Measurements from ENCODE around the gene PHYH.
"Not testable (repeated sequence)": the region's sequence is repeated elsewhere in the genome, so short reads cannot be mapped to it uniquely, and the experiment has no call there.

The PHYH gene

GRCh38 chr10:13306103-13306502 lies 6.2 kb upstream of the PHYH start:
- H3K36me3 ChIP-seq (ENCODE audit: control insufficient read depth in 1 of 2, insufficient read depth in 2 of 2, low read length in 2 of 2), result no peaks in the 10 kb centered on the region
- no peak overlapping the region for H3K4me3 ChIP-seq (ENCODE audit: low read depth in 1 of 2, low read length in 2 of 2)
- H3K9ac ChIP-seq (ENCODE audit: low read depth in 1 of 2, low read length in 2 of 2), result no peak overlapping the region
- no peaks in the 10 kb centered on the region for H3K27me3 ChIP-seq (ENCODE audit: control insufficient read depth in 1 of 2, insufficient read depth in 2 of 2, low read length in 2 of 2)
- no peak overlapping the region for H3K27ac ChIP-seq (ENCODE audit: low read depth, low read length)
- no peaks in the 10 kb centered on the region for H3K9me3 ChIP-seq (ENCODE audit: control insufficient read depth in 1 of 2, low read length in 2 of 2)
- peaks cover 0 to 8% of the 10 kb centered on the region in 2 donors for H3K4me1 ChIP-seq (ENCODE audit: control insufficient read depth in 1 of 2, insufficient read depth in 2 of 2, low read length in 2 of 2)

DNA sequence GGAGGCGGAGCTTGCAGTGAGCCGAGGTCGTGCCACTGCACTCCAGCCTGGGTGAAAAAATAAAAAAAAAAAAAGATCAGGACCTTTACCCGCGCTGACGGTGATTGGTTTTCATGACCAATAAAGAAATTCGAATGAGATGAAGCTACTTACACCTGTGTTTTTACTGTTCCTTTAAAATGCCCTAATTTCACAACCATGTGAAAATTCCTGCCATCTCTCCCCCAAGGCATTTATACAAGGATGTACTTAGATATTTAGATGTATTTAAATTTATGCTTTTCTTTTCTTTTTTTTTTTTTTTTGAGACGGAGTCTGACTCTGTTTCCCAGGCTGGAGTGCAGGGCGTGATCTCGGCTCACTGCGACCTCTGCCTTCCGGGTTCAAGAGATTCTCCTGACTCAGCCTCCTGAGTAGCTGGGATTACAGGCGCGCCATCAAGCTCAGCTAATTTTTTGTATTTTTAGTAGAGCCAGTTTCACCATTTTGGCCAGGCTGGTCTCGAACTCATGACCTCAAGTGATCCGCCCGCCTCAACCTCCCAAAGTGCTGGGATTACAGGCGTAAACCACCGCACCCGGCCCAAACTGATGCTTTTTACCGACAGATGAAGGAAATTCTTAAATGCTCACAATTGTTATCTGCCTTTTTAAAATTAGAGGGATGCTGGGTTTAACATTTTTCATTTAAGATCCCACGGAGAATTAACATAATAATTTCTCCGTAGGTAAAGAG lies 3.1 kb upstream of the PHYH start:
- Histone ChIP-seq H3K27ac (ENCODE audit: low read depth, low read length) (no peak overlapping the region), H3K4me3 (ENCODE audit: low read depth in 1 of 2, low read length in 2 of 2) (peak overlapping the region in 1 of 2 donors; percentile 79), H3K9me3 (ENCODE audit: control insufficient read depth in 1 of 2, low read length in 2 of 2) (no peaks in the 10 kb centered on the region), H3K9ac (ENCODE audit: low read depth in 1 of 2, low read length in 2 of 2) (no peak overlapping the region), H3K4me1 (ENCODE audit: control insufficient read depth in 1 of 2, insufficient read depth in 2 of 2, low read length in 2 of 2) (peaks cover 0 to 12% of the 10 kb centered on the region in 2 donors), H3K27me3 (ENCODE audit: control insufficient read depth in 1 of 2, insufficient read depth in 2 of 2, low read length in 2 of 2) (no peaks in the 10 kb centered on the region), H3K36me3 (ENCODE audit: control insufficient read depth in 1 of 2, insufficient read depth in 2 of 2, low read length in 2 of 2) (no peaks in the 10 kb centered on the region)

GRCh38 chr10:13298748-13299436 lies 972 bp downstream of the PHYH start:
- peak overlapping the region; percentile 74 to 77 for H3K4me3 ChIP-seq (ENCODE audit: low read depth in 1 of 2, low read length in 2 of 2)
- H3K9ac ChIP-seq (ENCODE audit: low read depth in 1 of 2, low read length in 2 of 2), result peak overlapping the region; percentile 22 to 73
- H3K36me3 ChIP-seq (ENCODE audit: control insufficient read depth in 1 of 2, insufficient read depth in 2 of 2, low read length in 2 of 2), result peaks cover 4 to 8% of the 10 kb centered on the region in 2 donors
- H3K27ac ChIP-seq (ENCODE audit: low read depth, low read length), result peak overlapping the region; percentile 93
- peaks cover 0 to 12% of the 10 kb centered on the region in 2 donors for H3K4me1 ChIP-seq (ENCODE audit: control insufficient read depth in 1 of 2, insufficient read depth in 2 of 2, low read length in 2 of 2)
- no peaks in the 10 kb centered on the region for H3K27me3 ChIP-seq (ENCODE audit: control insufficient read depth in 1 of 2, insufficient read depth in 2 of 2, low read length in 2 of 2)
- no peaks in the 10 kb centered on the region for H3K9me3 ChIP-seq (ENCODE audit: control insufficient read depth in 1 of 2, low read length in 2 of 2)

- Histone ChIP-seq H3K36me3 (ENCODE audit: control insufficient read depth in 1 of 2, insufficient read depth in 2 of 2, low read length in 2 of 2) (peaks cover 4 to 16% of the 10 kb centered on the region in 2 donors), H3K27ac (ENCODE audit: low read depth, low read length) (no peak overlapping the region), H3K9me3 (ENCODE audit: control insufficient read depth in 1 of 2, low read length in 2 of 2) (no peaks in the 10 kb centered on the region), H3K4me1 (ENCODE audit: control insufficient read depth in 1 of 2, insufficient read depth in 2 of 2, low read length in 2 of 2) (peaks cover 0 to 4% of the 10 kb centered on the region in 2 donors), H3K9ac (ENCODE audit: low read depth in 1 of 2, low read length in 2 of 2) (no peak overlapping the region), H3K4me3 (ENCODE audit: low read depth in 1 of 2, low read length in 2 of 2) (no peak overlapping the region), H3K27me3 (ENCODE audit: control insufficient read depth in 1 of 2, insufficient read depth in 2 of 2, low read length in 2 of 2) (no peaks in the 10 kb centered on the region)
These were observed 3.4 kb downstream of the PHYH start for GRCh38 chr10:13296476-13296875.

- Histone ChIP-seq H3K4me1 (ENCODE audit: control insufficient read depth in 1 of 2, insufficient read depth in 2 of 2, low read length in 2 of 2) (no peaks in the 10 kb centered on the region), H3K9ac (ENCODE audit: low read depth in 1 of 2, low read length in 2 of 2) (no peak overlapping the region), H3K27ac (ENCODE audit: low read depth, low read length) (no peak overlapping the region), H3K4me3 (ENCODE audit: low read depth in 1 of 2, low read length in 2 of 2) (no peak overlapping the region), H3K9me3 (ENCODE audit: control insufficient read depth in 1 of 2, low read length in 2 of 2) (no peaks in the 10 kb centered on the region), H3K27me3 (ENCODE audit: control insufficient read depth in 1 of 2, insufficient read depth in 2 of 2, low read length in 2 of 2) (no peaks in the 10 kb centered on the region), H3K36me3 (ENCODE audit: control insufficient read depth in 1 of 2, insufficient read depth in 2 of 2, low read length in 2 of 2) (peaks cover 4 to 21% of the 10 kb centered on the region in 2 donors)
These were observed 5.1 kb downstream of the PHYH start for GRCh38 chr10:13294784-13295183.

DNA sequence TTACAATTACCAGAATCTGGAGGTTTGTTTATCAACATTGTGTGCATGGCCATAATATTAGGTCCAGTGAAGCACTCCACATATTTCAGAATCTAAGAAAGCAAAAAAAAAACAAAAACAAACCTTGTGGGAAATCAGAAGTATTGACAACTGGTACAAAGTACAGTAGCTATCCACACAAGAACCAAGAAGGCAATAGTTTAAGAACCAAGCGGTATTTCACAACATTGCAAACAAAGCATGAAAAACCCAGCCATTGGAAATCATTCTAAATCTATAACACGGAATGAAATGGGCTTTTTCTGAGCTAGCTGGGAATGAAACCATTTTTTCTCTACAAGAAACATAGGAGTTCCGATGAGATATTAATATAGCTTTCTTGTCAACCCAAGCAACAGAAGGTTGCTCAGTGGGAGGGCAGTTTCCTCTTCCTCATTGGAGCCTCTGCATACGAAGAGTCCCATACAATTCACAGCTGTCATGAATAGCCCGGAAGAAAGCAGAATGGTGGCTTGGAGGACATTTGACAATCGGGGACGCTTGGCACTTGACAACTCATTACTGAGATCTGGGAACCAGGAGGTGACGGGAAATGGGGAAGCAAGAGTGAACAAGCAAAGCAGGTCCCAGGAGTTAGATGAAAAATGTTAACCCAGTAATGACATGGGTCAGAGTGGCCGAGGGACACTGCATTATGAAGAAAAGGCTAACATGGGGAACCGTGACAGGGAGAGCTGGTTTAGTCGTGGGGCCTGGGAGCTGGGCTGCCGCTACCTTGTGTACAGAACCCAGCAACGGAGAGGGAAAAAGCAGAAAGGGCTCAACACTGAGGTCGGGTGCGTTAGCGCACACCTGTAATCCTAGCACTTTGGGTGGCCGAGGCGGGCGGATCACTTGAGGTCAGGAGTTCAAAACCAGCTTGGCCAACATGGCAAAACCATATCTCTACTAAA lies 7.8 kb downstream of the PHYH start:
- H3K27ac ChIP-seq (ENCODE audit: low read depth, low read length), result no peak overlapping the region
- H3K27me3 ChIP-seq (ENCODE audit: control insufficient read depth in 1 of 2, insufficient read depth in 2 of 2, low read length in 2 of 2), result no peaks in the 10 kb centered on the region
- peaks cover 4 to 33% of the 10 kb centered on the region in 2 donors for H3K36me3 ChIP-seq (ENCODE audit: control insufficient read depth in 1 of 2, insufficient read depth in 2 of 2, low read length in 2 of 2)
- no peak overlapping the region for H3K9ac ChIP-seq (ENCODE audit: low read depth in 1 of 2, low read length in 2 of 2)
- H3K4me1 ChIP-seq (ENCODE audit: control insufficient read depth in 1 of 2, insufficient read depth in 2 of 2, low read length in 2 of 2), result no peaks in the 10 kb centered on the region
- H3K9me3 ChIP-seq (ENCODE audit: control insufficient read depth in 1 of 2, low read length in 2 of 2), result no peaks in the 10 kb centered on the region
- no peak overlapping the region for H3K4me3 ChIP-seq (ENCODE audit: low read depth in 1 of 2, low read length in 2 of 2)

GRCh38 chr10:13291061-13291460 lies 8.8 kb downstream of the PHYH start:
- peaks cover 4 to 33% of the 10 kb centered on the region in 2 donors for H3K36me3 ChIP-seq (ENCODE audit: control insufficient read depth in 1 of 2, insufficient read depth in 2 of 2, low read length in 2 of 2)

GRCh38 chr10:13284050-13284449 lies 15.8 kb downstream of the PHYH start:
- H3K9ac ChIP-seq (ENCODE audit: low read depth in 1 of 2, low read length in 2 of 2), result no peak overlapping the region
- peaks cover 0 to 23% of the 10 kb centered on the region in 2 donors for H3K36me3 ChIP-seq (ENCODE audit: control insufficient read depth in 1 of 2, insufficient read depth in 2 of 2, low read length in 2 of 2)
- H3K9me3 ChIP-seq (ENCODE audit: control insufficient read depth in 1 of 2, low read length in 2 of 2), result no peaks in the 10 kb centered on the region
- peaks cover 0 to 5% of the 10 kb centered on the region in 2 donors for H3K4me1 ChIP-seq (ENCODE audit: control insufficient read depth in 1 of 2, insufficient read depth in 2 of 2, low read length in 2 of 2)
- no peaks in the 10 kb centered on the region for H3K27me3 ChIP-seq (ENCODE audit: control insufficient read depth in 1 of 2, insufficient read depth in 2 of 2, low read length in 2 of 2)
- H3K4me3 ChIP-seq (ENCODE audit: low read depth in 1 of 2, low read length in 2 of 2), result no peak overlapping the region
- H3K27ac ChIP-seq (ENCODE audit: low read depth, low read length), result no peak overlapping the region

More at GRCh38 chr10:13291061-13291460, 8.8 kb downstream of the PHYH start:
- H3K9ac ChIP-seq (ENCODE audit: low read depth in 1 of 2, low read length in 2 of 2), result no peak overlapping the region
- H3K4me1 ChIP-seq (ENCODE audit: control insufficient read depth in 1 of 2, insufficient read depth in 2 of 2, low read length in 2 of 2), result no peaks in the 10 kb centered on the region
- no peaks in the 10 kb centered on the region for H3K27me3 ChIP-seq (ENCODE audit: control insufficient read depth in 1 of 2, insufficient read depth in 2 of 2, low read length in 2 of 2)
- no peak overlapping the region for H3K27ac ChIP-seq (ENCODE audit: low read depth, low read length)
- H3K4me3 ChIP-seq (ENCODE audit: low read depth in 1 of 2, low read length in 2 of 2), result no peak overlapping the region
- H3K9me3 ChIP-seq (ENCODE audit: control insufficient read depth in 1 of 2, low read length in 2 of 2), result no peaks in the 10 kb centered on the region

DNA sequence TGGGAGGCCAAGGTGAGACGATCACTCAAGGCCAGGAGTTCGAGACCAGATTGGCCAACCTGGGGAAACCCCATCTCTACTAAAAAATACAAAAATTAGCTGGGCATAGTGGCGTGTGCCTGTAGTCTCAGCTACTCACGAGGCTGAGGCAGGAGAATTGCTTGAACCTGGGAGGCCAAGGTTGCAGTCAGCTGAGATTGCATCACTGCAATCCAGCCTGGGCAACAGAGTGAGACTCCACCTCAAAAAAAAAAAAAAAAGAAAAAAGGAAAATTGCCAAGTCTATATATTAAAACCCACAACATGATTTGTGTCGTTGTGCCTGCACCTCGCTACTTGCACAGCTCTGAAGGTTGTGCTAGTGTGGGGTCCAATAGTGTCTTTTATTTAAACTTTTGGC lies 17.5 kb downstream of the PHYH start:
- H3K27me3 ChIP-seq (ENCODE audit: control insufficient read depth in 1 of 2, insufficient read depth in 2 of 2, low read length in 2 of 2); H3K4me3 ChIP-seq (ENCODE audit: low read depth in 1 of 2, low read length in 2 of 2); H3K9me3 ChIP-seq (ENCODE audit: control insufficient read depth in 1 of 2, low read length in 2 of 2); H3K9ac ChIP-seq (ENCODE audit: low read depth in 1 of 2, low read length in 2 of 2); H3K4me1 ChIP-seq (ENCODE audit: control insufficient read depth in 1 of 2, insufficient read depth in 2 of 2, low read length in 2 of 2); H3K27ac ChIP-seq (ENCODE audit: low read depth, low read length): not testable (repeated sequence)
- peaks cover 0 to 12% of the 10 kb centered on the region in 2 donors for H3K36me3 ChIP-seq (ENCODE audit: control insufficient read depth in 1 of 2, insufficient read depth in 2 of 2, low read length in 2 of 2)

Measured in duodenal mucosa (tissue), 2 donors.